ENCODE measurements around the gene MBD4.
"Not testable (repeated sequence)": the region's sequence is repeated elsewhere in the genome, so short reads cannot be mapped to it uniquely, and the experiment has no call there.

DNA sequence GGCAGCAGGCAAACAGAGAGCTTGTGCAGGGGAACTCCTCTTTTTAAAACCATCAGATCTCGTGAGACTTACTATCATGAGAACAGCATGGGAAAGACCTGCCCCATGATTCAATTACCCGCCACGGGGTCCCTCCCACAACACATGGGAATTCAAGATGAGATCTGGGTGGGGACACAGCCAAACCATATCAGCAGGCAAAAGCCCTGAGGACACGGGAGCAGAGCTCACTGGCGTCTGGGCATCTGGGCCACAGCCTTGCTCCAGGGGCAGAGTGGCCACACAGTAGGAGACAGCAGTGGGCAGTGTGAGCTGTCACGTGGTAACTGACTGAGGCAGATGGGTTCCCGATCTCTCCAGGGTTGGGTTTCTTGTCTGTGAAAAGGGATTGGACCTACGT is 54.2 kb downstream of the MBD4 start:
- TF ChIP-seq CTCF (IDR thresholded peaks at IDR 0.05; ENCODE audit: low read length); EZH2 (IDR thresholded peaks at IDR 0.05; ENCODE audit: borderline replicate concordance, low read length): not testable (repeated sequence)
